K562 (cell line): ENCODE results near the gene ESRRG. TPM values are rescaled to one million over a fixed set of nuclear protein-coding genes. Genes with fewer than 3 reads are reported as not detected.

ENCODE experiments used
- ATAC-seq: fragments of 200-7000 bp; cut with Tn5 transposase; 3 replicates; pipeline ENCODE4 v1.9.1; 2020; ENCODE audit warnings: moderate library complexity
- BruUV-seq: library from RNA; stranded (reverse); fragments of 400-500 nt; replicated peaks from 2 replicates; lab custom pipeline; 2021; lab: Mats Ljungman, UMichigan
- CTCF ChIA-PET: fragments of 300-600 bp; formaldehyde crosslinking; extraction: SDS; loops from one replicate; lab custom pipeline; 2021; ENCODE audit warnings: low intra/inter-chr PET ratio; lab: Yijun Ruan, JAX
- POLR2A ChIA-PET: fragments of 300-600, 350-650 bp; sonication (Branson Sonifier 250); formaldehyde crosslinking; extraction: SDS; loops from one replicate; lab custom pipeline; 2021; ENCODE audit warnings: antibody characterized with exemption, inconsistent platforms; lab: Yijun Ruan, JAX
- DNase-seq, 4 experiments: peaks; one replicate each; pipeline versions ENCODE4 v3.0.0 to v3.0.0-alpha.2; 2011 to 2018; ENCODE audit warnings: low spot score in 3 of 4, mixed read lengths in 3 of 4; ENCODE audit errors: extremely low read depth in 1 of 4
- FAIRE-seq: peaks from 2 replicates; lab custom pipeline; 2011; peaks lifted over from hg19 to GRCh38; lab: Jason Lieb, UNC
- H2AFZ ChIP-seq: 2 replicates; pipeline ENCODE4 v1.6.0; 2011; ENCODE audit warnings: low read depth, low read length, control low read depth, inconsistent platforms
- H3K27ac ChIP-seq: fragments of 200-600 bp; 3 replicates; pipeline ENCODE4 v1.8.0; 2011; ENCODE audit warnings: low read depth, mild to moderate bottlenecking, control low read depth, inconsistent platforms, low read length, moderate library complexity, mixed read lengths; ENCODE audit errors: extremely low read depth
- H3K27me3 ChIP-seq, 2 experiments: fragments of 300-600 bp in 1 of 2; 2 replicates in 1 of 2; 3 replicates in 1 of 2; pipeline versions ENCODE4 v1.6.0 to v1.8.0; 2011; ENCODE audit warnings: inconsistent platforms in 2 of 2, low read length in 2 of 2, mild to moderate bottlenecking in 1 of 2, mixed read lengths in 1 of 2, moderate library complexity in 1 of 2; ENCODE audit not compliant: control insufficient read depth in 2 of 2, insufficient read depth in 2 of 2
- H3K36me3 ChIP-seq: fragments of 300-600 bp; 3 replicates; pipeline ENCODE4 v1.8.0; 2011; ENCODE audit warnings: mild to moderate bottlenecking, low read length, inconsistent platforms; ENCODE audit not compliant: control insufficient read depth, insufficient read depth
- H3K4me1 ChIP-seq, 2 experiments: fragments of 200-600 bp in 1 of 2; replicated peaks in 1 of 2; 2 replicates in 1 of 2; 3 replicates in 1 of 2; pipeline versions ENCODE4 v1.5.1 to v1.8.0; 2011; ENCODE audit warnings: inconsistent platforms in 2 of 2, low read length in 2 of 2, mild to moderate bottlenecking in 1 of 2, mixed read lengths in 1 of 2, moderate library complexity in 1 of 2; ENCODE audit not compliant: control insufficient read depth in 2 of 2, insufficient read depth in 2 of 2
- H3K4me2 ChIP-seq: 2 replicates; pipeline ENCODE4 v1.6.1; 2011; ENCODE audit warnings: low read length, control low read depth, inconsistent platforms, mixed read lengths; ENCODE audit not compliant: insufficient read depth
- H3K4me3 ChIP-seq: fragments of 200-600 bp; sonication (generic), shearing (Covaris generic); 2 replicates; pipeline ENCODE4 v1.5.1; 2016; ENCODE audit warnings: control low read depth, inconsistent platforms
- H3K79me2 ChIP-seq: fragments of 200-600 bp; 3 replicates; pipeline ENCODE4 v1.8.0; 2011; ENCODE audit warnings: low read length, inconsistent platforms; ENCODE audit not compliant: control insufficient read depth, insufficient read depth
- H3K9ac ChIP-seq, 2 experiments: 2 replicates each; pipeline versions ENCODE4 v1.6.0 to v1.6.1; 2011; ENCODE audit warnings: low read depth in 2 of 2, low read length in 2 of 2, control low read depth in 1 of 2, inconsistent platforms in 1 of 2, mild to moderate bottlenecking in 1 of 2, mixed read lengths in 1 of 2; ENCODE audit not compliant: insufficient read depth in 1 of 2
- H3K9me1 ChIP-seq: one replicate; pipeline ENCODE4 v1.6.0; 2011; ENCODE audit warnings: inconsistent platforms, mild to moderate bottlenecking, low read length, moderate library complexity; ENCODE audit not compliant: control insufficient read depth, insufficient read depth
- H3K9me3 ChIP-seq: replicated peaks from 2 replicates; pipeline ENCODE4 v1.5.1; 2011; ENCODE audit warnings: low read depth, low read length, inconsistent platforms; ENCODE audit not compliant: control insufficient read depth, insufficient read depth
- H4K20me1 ChIP-seq: replicated peaks from 2 replicates; pipeline ENCODE4 v1.6.1; 2011; ENCODE audit warnings: low read length, inconsistent platforms, mixed read lengths; ENCODE audit not compliant: control insufficient read depth, insufficient read depth
- BCOR ChIP-seq: fragments of 450-650 bp; IDR thresholded peaks from 2 replicates; pipeline ENCODE4 v1.6.1; 2016
- C11orf30 ChIP-seq: fragments of 450-650 bp; IDR thresholded peaks from 2 replicates; pipeline ENCODE4 v1.6.1; 2016; ENCODE audit warnings: low read depth, mild to moderate bottlenecking
- ETV1 ChIP-seq: fragments of 450-650 bp; conservative IDR thresholded peaks from 2 replicates; pipeline ENCODE4 v1.6.1; 2016; ENCODE audit warnings: missing genetic modification characterization, control low read depth, low read depth, missing compliant biosample characterization
- FOXP1 ChIP-seq: sonication (generic); formaldehyde crosslinking; IDR thresholded peaks from 2 replicates; pipeline ENCODE4 v1.8.0; 2022; ENCODE audit warnings: mild to moderate bottlenecking, missing genetic modification reagents
- KDM4B ChIP-seq, 2 experiments: fragments of 450-650 bp in 1 of 2; sonication (generic) in 1 of 2; IDR thresholded peaks; 2 replicates each; pipeline ENCODE4 v1.6.1; 2016 to 2017; ENCODE audit warnings: borderline replicate concordance in 2 of 2, antibody characterized with exemption in 1 of 2, low read depth in 1 of 2, mild to moderate bottlenecking in 1 of 2
- KLF13 ChIP-seq: fragments of 450-650 bp; IDR thresholded peaks from 2 replicates; pipeline ENCODE4 v1.6.1; 2016; ENCODE audit warnings: missing genetic modification characterization, low read depth, mild to moderate bottlenecking, missing compliant biosample characterization, moderate library complexity, borderline replicate concordance
- MAFF ChIP-seq: IDR thresholded peaks from 2 replicates; pipeline ENCODE4 v1.6.1; 2012; ENCODE audit warnings: low read length, improper control_type of control experiment
- MAFG ChIP-seq: fragments of 450-650 bp; conservative IDR thresholded peaks from 2 replicates; pipeline ENCODE4 v1.6.1; 2016; ENCODE audit warnings: missing genetic modification characterization, missing compliant biosample characterization
- MAFK ChIP-seq: IDR thresholded peaks from 2 replicates; pipeline ENCODE4 v1.6.1; 2011; ENCODE audit warnings: low read length, improper control_type of control experiment
- MXI1 ChIP-seq: IDR thresholded peaks from 2 replicates; pipeline ENCODE4 v1.6.1; 2011; ENCODE audit warnings: low read depth, mild to moderate bottlenecking, improper control_type of control experiment, low read length
- NELFE ChIP-seq: IDR thresholded peaks from 2 replicates; pipeline ENCODE4 v1.6.1; 2011; ENCODE audit warnings: mild to moderate bottlenecking; ENCODE audit not compliant: insufficient read depth, insufficient read length
- NR1H2 ChIP-seq: sonication (generic); formaldehyde crosslinking; IDR thresholded peaks from 2 replicates; pipeline ENCODE4 v1.4.0; 2020; ENCODE audit warnings: mild to moderate bottlenecking, missing genetic modification reagents
- PPARD ChIP-seq: fragments of 250-450 bp; sonication (Bioruptor Pico); IDR thresholded peaks from 2 replicates; pipeline ENCODE4 v1.8.0; 2022; ENCODE audit warnings: inconsistent platforms, mild to moderate bottlenecking, moderate library complexity
- ZNF316 ChIP-seq: fragments of 450-650 bp; IDR thresholded peaks from 2 replicates; pipeline ENCODE4 v1.6.1; 2016
- WGBS: fragments of 100-300 bp; shearing (Covaris generic); methylation state at CpG from one replicate; pipeline ENCODE4 v1.1.6; 2016; ENCODE audit warnings: low coverage, mixed read lengths; ENCODE audit not compliant: insufficient coverage; ENCODE audit errors: missing lambda C conversion rate; 5-methylcytosine and 5-hydroxymethylcytosine counted together
- in situ Hi-C: fragments of 300-500 bp; cut with MboI; formaldehyde crosslinking; loops from 4 replicates; pipeline ENCODE4 v1.15.0; 2018; ENCODE audit warnings: inconsistent platforms, mixed read lengths
- intact Hi-C: fragments of 100-400 bp; cut with micrococcal nuclease; formaldehyde crosslinking; loops from 2 replicates; pipeline ENCODE4 v1.14.2; 2022
- polyA plus RNA-seq, 8 experiments: library from polyadenylated mRNA; depleted of rRNA in 4 of 8; stranded (reverse) in 5 of 8; unstranded in 3 of 8; fragments of >200 nt; fragmentation: Nextera tagmentation in 2 of 8; fragmentation: Illumina TruSeq in 1 of 8; extraction: Ambion mirVana in 2 of 8; extraction: Trizol in 1 of 8; gene quantifications; 2 replicates each; pipeline versions ENCODE4 v1.2.1 to v1.2.3, GENCODE V29; 2011 to 2014; ENCODE audit warnings: inconsistent platforms in 1 of 8, missing spikeins in 1 of 8
- total RNA-seq, 7 experiments: library from RNA; depleted of rRNA in 6 of 7; stranded (reverse); fragments of >200 nt in 6 of 7; fragmentation: Illumina TruSeq in 2 of 7; extraction: Trizol in 2 of 7; gene quantifications; 2 replicates each; pipeline versions ENCODE4 v1.2.1 to v1.2.3, GENCODE V29; 2011 to 2021; ENCODE audit warnings: low replicate concordance in 1 of 7
- TF ChIP-seq, protein P1 (sequence below): IDR thresholded peaks from 2 replicates; pipeline ENCODE4 v1.6.1; 2016; ENCODE audit warnings: missing genetic modification characterization, missing compliant biosample characterization
- TF ChIP-seq, protein P2 (sequence below): fragments of 450-650 bp; IDR thresholded peaks from 2 replicates; pipeline ENCODE4 v1.6.1; 2016; ENCODE audit warnings: mild to moderate bottlenecking
- TF ChIP-seq, protein P3 (sequence below): fragments of 450-650 bp; formaldehyde crosslinking; conservative IDR thresholded peaks from 2 replicates; pipeline ENCODE4 v1.4.0; 2022; ENCODE audit warnings: mild to moderate bottlenecking, missing genetic modification characterization
- TF ChIP-seq, protein P4 (sequence below): fragments of 250-450 bp; sonication (Bioruptor Pico); IDR thresholded peaks from 2 replicates; pipeline ENCODE4 v1.8.0; 2022; ENCODE audit warnings: moderate library complexity, mild to moderate bottlenecking, inconsistent platforms

ESRRG gene
- total and polyA plus RNA-seq, 9 of the 15 experiments (the other 6 are each of a cell fraction or from before 2014, with no cell fraction given): not detected

DNA sequence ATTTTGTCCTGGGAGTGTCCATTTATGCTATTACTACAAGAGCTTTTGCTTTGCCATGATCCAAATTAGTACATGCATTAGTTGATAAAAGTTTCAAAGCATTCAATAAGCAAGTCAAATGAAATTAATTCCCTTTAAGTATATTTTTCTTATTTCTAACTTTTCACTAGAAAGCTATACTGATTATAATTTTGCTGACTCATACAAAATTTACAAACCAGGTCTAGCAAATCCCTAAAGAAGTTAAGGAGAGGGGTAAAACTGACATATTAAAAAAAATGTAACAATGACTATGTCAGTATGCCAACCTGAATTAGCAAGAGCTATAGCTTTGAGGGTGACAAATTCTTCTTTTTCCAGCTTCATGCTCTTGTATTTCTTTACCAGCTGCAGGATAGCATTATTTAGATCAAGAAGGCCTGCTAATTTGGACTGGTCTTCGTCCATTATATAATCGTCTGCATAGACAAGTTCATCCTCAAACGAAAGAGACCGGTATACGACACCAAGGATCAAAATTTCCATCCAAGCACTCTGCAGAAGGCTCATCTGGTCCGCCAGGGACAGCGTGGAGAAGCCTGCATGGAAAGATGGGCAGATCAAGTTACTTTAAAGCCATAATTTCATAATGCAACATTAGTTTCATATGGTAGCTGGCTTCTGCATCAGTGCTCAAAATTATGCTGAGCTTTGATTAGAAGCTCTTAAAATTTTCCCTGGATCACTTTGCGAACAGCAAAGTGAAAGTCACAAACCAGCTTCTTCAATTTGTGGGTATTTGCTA is 204.2 kb downstream of the ESRRG start:
- POLR2A ChIA-PET: no interaction called here
- Histone ChIP-seq H3K27me3 (no peaks in the 10 kb centered on the region), H3K9ac (no peak overlapping the region), H3K4me1 (no peaks in the 10 kb centered on the region), H3K36me3 (no peaks in the 10 kb centered on the region), H3K9me1 (no peaks in the 10 kb centered on the region), H3K9me3 (no peaks in the 10 kb centered on the region), H4K20me1 (no peaks in the 10 kb centered on the region), H3K4me2 (no peak overlapping the region), H3K79me2 (no peaks in the 10 kb centered on the region), H2AFZ (no peak overlapping the region), H3K4me3 (no peak overlapping the region), H3K27ac (no peak overlapping the region)
- no TSS peak for BruUV-seq
- 0% methylated on average over 8 of the region's 8 CpGs for WGBS
- ATAC-seq (no peak), FAIRE-seq (no peak), DNase-seq (no peak)
- in situ Hi-C loops: no loop called here
- intact Hi-C loops: no loop called here
- CTCF ChIA-PET: no interaction called here
- TF ChIP-seq MXI1 (no peak), KDM4B (IDR thresholded peaks at IDR 0.05; ENCODE audit: borderline replicate concordance in 2 of 2, low read depth in 1 of 2) (no peak), MAFK (peak; percentile 95), NELFE (no peak), PPARD (CRISPR knock-in tag) (no peak), MAFF (peak; percentile 94), ZNF316 (peak; percentile 88), BCOR (no peak), NR1H2 (CRISPR knock-in tag) (no peak), ETV1 (tag) (no peak), C11orf30 (peak; percentile 62), KLF13 (no peak), FOXP1 (CRISPR knock-in tag) (no peak), MAFG (peak; percentile 80)
- TF ChIP-seq, protein P1, sequence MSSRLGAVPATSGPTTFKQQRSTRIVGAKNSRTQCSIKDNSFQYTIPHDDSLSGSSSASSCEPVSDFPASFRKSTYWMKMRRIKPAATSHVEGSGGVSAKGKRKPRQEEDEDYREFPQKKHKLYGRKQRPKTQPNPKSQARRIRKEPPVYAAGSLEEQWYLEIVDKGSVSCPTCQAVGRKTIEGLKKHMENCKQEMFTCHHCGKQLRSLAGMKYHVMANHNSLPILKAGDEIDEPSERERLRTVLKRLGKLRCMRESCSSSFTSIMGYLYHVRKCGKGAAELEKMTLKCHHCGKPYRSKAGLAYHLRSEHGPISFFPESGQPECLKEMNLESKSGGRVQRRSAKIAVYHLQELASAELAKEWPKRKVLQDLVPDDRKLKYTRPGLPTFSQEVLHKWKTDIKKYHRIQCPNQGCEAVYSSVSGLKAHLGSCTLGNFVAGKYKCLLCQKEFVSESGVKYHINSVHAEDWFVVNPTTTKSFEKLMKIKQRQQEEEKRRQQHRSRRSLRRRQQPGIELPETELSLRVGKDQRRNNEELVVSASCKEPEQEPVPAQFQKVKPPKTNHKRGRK (tag): no peak
- TF ChIP-seq, protein P2, sequence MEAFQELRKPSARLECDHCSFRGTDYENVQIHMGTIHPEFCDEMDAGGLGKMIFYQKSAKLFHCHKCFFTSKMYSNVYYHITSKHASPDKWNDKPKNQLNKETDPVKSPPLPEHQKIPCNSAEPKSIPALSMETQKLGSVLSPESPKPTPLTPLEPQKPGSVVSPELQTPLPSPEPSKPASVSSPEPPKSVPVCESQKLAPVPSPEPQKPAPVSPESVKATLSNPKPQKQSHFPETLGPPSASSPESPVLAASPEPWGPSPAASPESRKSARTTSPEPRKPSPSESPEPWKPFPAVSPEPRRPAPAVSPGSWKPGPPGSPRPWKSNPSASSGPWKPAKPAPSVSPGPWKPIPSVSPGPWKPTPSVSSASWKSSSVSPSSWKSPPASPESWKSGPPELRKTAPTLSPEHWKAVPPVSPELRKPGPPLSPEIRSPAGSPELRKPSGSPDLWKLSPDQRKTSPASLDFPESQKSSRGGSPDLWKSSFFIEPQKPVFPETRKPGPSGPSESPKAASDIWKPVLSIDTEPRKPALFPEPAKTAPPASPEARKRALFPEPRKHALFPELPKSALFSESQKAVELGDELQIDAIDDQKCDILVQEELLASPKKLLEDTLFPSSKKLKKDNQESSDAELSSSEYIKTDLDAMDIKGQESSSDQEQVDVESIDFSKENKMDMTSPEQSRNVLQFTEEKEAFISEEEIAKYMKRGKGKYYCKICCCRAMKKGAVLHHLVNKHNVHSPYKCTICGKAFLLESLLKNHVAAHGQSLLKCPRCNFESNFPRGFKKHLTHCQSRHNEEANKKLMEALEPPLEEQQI: no peak
- TF ChIP-seq, protein P3, sequence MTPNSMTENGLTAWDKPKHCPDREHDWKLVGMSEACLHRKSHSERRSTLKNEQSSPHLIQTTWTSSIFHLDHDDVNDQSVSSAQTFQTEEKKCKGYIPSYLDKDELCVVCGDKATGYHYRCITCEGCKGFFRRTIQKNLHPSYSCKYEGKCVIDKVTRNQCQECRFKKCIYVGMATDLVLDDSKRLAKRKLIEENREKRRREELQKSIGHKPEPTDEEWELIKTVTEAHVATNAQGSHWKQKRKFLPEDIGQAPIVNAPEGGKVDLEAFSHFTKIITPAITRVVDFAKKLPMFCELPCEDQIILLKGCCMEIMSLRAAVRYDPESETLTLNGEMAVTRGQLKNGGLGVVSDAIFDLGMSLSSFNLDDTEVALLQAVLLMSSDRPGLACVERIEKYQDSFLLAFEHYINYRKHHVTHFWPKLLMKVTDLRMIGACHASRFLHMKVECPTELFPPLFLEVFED (CRISPR knock-in tag): no peak
- TF ChIP-seq, protein P4, sequence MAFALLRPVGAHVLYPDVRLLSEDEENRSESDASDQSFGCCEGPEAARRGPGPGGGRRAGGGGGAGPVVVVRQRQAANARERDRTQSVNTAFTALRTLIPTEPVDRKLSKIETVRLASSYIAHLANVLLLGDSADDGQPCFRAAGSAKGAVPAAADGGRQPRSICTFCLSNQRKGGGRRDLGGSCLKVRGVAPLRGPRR: no peak
